ENCODE data around the gene MAPK6.

Gene MAPK6

GRCh38 chr15:51971375-51972133 lies 47.5 kb upstream of the MAPK6 start, which contains the start of gene LEO1 (continued):
- TF ChIP-seq ZNF692 (tag by site-specific recombination; IDR thresholded peaks at IDR 0.05) (peak; percentile 49; the same call in 1 of the 2 replicates), ZNF221 (tag by site-specific recombination; IDR thresholded peaks at IDR 0.05; ENCODE audit: borderline replicate concordance) (no peak), ZNF530 (tag by site-specific recombination; IDR thresholded peaks at IDR 0.05; ENCODE audit: low read depth) (no peak)

DNA sequence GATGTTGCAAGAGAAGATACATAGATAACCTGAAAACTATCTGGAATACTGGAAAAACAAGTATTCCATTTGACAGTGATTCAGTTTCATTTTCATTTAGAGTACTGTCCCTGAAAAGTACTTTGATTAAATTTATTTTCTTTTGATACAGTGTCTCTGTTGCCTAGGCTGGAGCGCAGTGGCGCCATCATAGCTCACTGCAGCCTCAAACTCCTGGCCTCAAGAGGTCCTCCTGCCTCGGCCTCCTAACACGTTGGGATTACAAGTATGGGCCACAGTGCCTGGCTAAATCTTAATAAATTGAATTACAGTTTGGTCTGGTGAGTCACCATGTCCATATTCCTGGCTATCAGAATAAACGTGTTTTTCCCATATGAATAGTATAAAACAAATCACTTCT lies 45.8 kb upstream of the MAPK6 start:
- ChIA-PET CTCF (no interaction called here), POLR2A (no interaction called here)
- Histone ChIP-seq H3K27ac (ENCODE audit: extremely low read depth, low read depth, low read length) (no peak overlapping the region), H3K4me3 (ENCODE audit: low read depth, low read length) (no peak overlapping the region), H3K4me1 (ENCODE audit: control insufficient read depth, insufficient read depth, low read length) (no peaks in the 10 kb centered on the region), H3K36me3 (ENCODE audit: control insufficient read depth in 2 of 2, insufficient read depth in 1 of 2, low read length in 2 of 2) (no peaks in the 10 kb centered on the region; a peak in 1 of 3 replicates), H3K9me3 (ENCODE audit: control insufficient read depth, insufficient read depth, low read depth, low read length) (no peaks in the 10 kb centered on the region)
- TF ChIP-seq TCF7L2 (IDR thresholded peaks at IDR 0.05; ENCODE audit: borderline replicate concordance, low read depth, low read length) = no peak

DNA sequence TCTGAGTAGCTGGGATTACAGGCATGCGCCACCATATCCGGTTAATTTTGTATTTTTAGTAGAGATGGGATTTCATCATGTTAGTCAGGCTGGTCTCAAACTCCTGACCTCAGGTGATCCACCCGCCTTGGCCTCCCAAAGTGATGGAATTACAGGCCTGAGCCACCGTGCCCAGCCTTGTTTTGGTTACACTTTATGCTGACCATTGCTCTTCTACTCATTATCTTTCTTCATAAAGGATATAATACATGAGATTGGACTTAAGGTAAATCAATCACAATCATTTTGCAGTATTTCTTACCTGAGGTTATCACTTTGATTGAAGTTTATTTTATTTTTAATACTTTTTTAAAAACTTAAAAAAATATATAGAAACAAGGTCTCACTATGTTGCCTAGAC lies 45.2 kb upstream of the MAPK6 start:
- Histone ChIP-seq H3K4me3 (ENCODE audit: low read depth, low read length) (no peak overlapping the region), H3K27ac (ENCODE audit: extremely low read depth, low read depth, low read length) (no peak overlapping the region), H3K36me3 (ENCODE audit: control insufficient read depth in 2 of 2, insufficient read depth in 1 of 2, low read length in 2 of 2) (no peaks in the 10 kb centered on the region; a peak in 1 of 3 replicates), H3K9me3 (ENCODE audit: control insufficient read depth, insufficient read depth, low read depth, low read length) (no peaks in the 10 kb centered on the region), H3K4me1 (ENCODE audit: control insufficient read depth, insufficient read depth, low read length) (no peaks in the 10 kb centered on the region)
- POLR2A ChIA-PET = no interaction called here
- TF ChIP-seq, protein P1, sequence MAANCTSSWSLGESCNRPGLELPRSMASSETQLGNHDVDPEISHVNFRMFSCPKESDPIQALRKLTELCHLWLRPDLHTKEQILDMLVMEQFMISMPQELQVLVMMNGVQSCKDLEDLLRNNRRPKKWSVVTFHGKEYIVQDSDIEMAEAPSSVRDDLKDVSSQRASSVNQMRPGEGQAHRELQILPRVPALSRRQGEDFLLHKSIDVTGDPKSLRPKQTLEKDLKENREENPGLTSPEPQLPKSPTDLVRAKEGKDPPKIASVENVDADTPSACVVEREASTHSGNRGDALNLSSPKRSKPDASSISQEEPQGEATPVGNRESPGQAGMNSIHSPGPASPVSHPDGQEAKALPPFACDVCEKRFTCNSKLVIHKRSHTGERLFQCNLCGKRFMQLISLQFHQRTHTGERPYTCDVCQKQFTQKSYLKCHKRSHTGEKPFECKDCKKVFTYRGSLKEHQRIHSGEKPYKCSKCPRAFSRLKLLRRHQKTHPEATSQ (tag by site-specific recombination; IDR thresholded peaks at IDR 0.05) = no peak
- no peak for TF ChIP-seq ZNF335 (tag by site-specific recombination; conservative IDR thresholded peaks at IDR 0.05)
- CTCF ChIA-PET = no interaction called here

GRCh38 chr15:51982013-51982769 lies 36.8 kb upstream of the MAPK6 start:
- no peak overlapping the region for H3K4me3 ChIP-seq (ENCODE audit: low read depth, low read length)
- peak overlapping the region; percentile 35; the same call in 1 of the 2 replicates for H3K27ac ChIP-seq (ENCODE audit: extremely low read depth, low read depth, low read length)
- peaks cover 2% of the 10 kb centered on the region; the same call in 1 of the 2 replicates for H3K4me1 ChIP-seq (ENCODE audit: control insufficient read depth, insufficient read depth, low read length)
- TF ChIP-seq ZNF654 (tag by site-specific recombination; IDR thresholded peaks at IDR 0.05; ENCODE audit: low read depth) (peak; percentile 77), ZNF837 (tag by site-specific recombination; IDR thresholded peaks at IDR 0.05) (no peak), ZBTB17 (tag by site-specific recombination; IDR thresholded peaks at IDR 0.05) (peak; percentile 7; the same call in 1 of the 2 replicates), ZNF174 (tag by site-specific recombination; IDR thresholded peaks at IDR 0.05) (no peak), TRIM28 (IDR thresholded peaks at IDR 0.05; ENCODE audit: borderline replicate concordance, low read length) (peak; percentile 69), PRDM1 (tag by site-specific recombination; IDR thresholded peaks at IDR 0.05) (peak; percentile 49)
- TF ChIP-seq, protein P2, sequence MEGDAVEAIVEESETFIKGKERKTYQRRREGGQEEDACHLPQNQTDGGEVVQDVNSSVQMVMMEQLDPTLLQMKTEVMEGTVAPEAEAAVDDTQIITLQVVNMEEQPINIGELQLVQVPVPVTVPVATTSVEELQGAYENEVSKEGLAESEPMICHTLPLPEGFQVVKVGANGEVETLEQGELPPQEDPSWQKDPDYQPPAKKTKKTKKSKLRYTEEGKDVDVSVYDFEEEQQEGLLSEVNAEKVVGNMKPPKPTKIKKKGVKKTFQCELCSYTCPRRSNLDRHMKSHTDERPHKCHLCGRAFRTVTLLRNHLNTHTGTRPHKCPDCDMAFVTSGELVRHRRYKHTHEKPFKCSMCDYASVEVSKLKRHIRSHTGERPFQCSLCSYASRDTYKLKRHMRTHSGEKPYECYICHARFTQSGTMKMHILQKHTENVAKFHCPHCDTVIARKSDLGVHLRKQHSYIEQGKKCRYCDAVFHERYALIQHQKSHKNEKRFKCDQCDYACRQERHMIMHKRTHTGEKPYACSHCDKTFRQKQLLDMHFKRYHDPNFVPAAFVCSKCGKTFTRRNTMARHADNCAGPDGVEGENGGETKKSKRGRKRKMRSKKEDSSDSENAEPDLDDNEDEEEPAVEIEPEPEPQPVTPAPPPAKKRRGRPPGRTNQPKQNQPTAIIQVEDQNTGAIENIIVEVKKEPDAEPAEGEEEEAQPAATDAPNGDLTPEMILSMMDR (tag by site-specific recombination; IDR thresholded peaks at IDR 0.05) = peak; percentile 64
- no peaks in the 10 kb centered on the region for H3K9me3 ChIP-seq (ENCODE audit: control insufficient read depth, insufficient read depth, low read depth, low read length)
- POLR2A ChIA-PET = interaction anchor here (2.2 kb wide), 1 partner anchor 11 kb away, joined by 6 read pairs; the partner anchor contains the start of gene LEO1
- H3K36me3 ChIP-seq (ENCODE audit: control insufficient read depth in 2 of 2, insufficient read depth in 1 of 2, low read length in 2 of 2) = no peaks in the 10 kb centered on the region
- CTCF ChIA-PET = interaction anchor here (0.6 to 1.4 kb wide), 4 partner anchors 97 to 1269 kb away, joined by 3 to 5 read pairs (median 3); no protein-coding TSS in a partner anchor
